Measurements from ENCODE around the gene OPRPN.

GRCh38 chr4:70365479-70365878 lies 32.3 kb upstream of the OPRPN start:
- no peak for TF ChIP-seq CTCF (IDR thresholded peaks at IDR 0.05; ENCODE audit: extremely low read depth in 1 of 2, insufficient read depth in 1 of 2, low read depth in 1 of 2, low read length in 2 of 2)
- TF ChIP-seq POLR2A (IDR thresholded peaks at IDR 0.05; ENCODE audit: low read depth, low read length) = no peak
- no peak for TF ChIP-seq GATA2 (IDR thresholded peaks at IDR 0.05; ENCODE audit: insufficient read depth, insufficient read length, low read depth, low read length)
- TF ChIP-seq POLR2AphosphoS5 (IDR thresholded peaks at IDR 0.05; ENCODE audit: insufficient read depth, low read depth, low read length) = no peak
- no peak for TF ChIP-seq EZH2 (IDR thresholded peaks at IDR 0.05; ENCODE audit: borderline replicate concordance, low read depth, low read length, severe bottlenecking)
- no peak for TF ChIP-seq MAX (IDR thresholded peaks at IDR 0.05; ENCODE audit: insufficient read depth, insufficient read length)
